ENCODE measurements around the gene SOCS2.
A peak's percentile ranks its signal among the peaks of the same experiment; 100 is the strongest.

Gene SOCS2

DNA sequence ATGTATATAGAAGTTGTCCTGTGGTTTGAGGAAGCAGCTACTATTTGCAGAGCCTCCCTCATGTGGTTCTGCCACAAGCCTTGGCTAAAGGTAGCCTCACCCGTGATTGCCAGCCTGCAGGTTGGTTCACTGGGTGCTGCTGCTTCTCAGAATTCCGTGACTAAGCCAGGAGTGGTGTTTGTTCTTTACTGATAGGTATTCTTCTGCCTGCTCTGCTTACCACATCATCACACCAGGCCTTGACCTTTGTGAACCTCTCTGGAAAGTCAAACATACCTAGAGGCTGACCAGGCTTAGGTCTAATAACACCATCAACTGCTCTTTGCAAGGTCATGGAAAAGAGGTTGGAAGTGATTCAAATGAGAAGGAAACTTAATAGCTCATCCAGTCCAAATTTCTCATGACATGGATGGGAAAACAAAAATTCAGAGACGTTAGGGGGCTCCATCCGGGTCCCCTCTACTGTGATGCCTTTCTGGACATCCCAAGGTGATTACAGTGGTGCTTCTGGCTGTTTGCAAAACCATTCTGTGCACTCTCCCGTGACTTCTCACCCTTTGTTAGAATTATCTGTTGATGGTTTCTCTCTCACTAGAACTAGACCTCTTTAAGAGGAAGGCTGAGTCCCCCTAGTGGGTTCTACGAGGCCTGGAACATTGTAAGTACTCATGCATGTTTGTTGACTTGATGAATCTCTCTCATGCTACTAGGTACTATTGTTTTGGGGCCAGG lies 8.5 kb upstream of the SOCS2 start:
- no peak for DNase-seq (ENCODE audit: extremely low spot score, insufficient read length, low read depth)
- FAIRE-seq = no peak

DNA sequence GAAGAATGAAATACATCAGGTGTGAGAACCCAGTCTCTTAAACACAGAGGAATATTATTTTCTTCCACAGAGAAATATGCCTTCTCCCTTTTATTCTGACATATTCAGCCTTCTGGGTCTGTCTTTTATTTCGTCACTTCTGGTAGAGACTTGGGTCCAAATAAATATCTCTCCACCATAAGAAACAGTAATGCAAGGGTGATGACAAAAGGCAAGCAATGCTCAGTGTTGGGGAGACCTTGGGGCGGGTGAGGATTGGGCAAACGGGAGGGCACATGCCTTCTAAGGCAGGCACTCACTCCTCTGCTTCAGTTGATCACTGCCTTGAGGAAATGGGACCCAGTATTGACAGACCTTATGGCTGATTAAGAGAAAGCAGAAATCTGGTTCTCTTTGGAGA lies 6.7 kb upstream of the SOCS2 start:
- FAIRE-seq (no peak), DNase-seq (ENCODE audit: extremely low spot score, insufficient read length, low read depth) (no peak)

- DNase-seq (ENCODE audit: extremely low spot score, insufficient read length, low read depth) = no peak
- FAIRE-seq = no peak
These were observed 5.3 kb upstream of the SOCS2 start for GRCh38 chr12:93567174-93567573.

DNA sequence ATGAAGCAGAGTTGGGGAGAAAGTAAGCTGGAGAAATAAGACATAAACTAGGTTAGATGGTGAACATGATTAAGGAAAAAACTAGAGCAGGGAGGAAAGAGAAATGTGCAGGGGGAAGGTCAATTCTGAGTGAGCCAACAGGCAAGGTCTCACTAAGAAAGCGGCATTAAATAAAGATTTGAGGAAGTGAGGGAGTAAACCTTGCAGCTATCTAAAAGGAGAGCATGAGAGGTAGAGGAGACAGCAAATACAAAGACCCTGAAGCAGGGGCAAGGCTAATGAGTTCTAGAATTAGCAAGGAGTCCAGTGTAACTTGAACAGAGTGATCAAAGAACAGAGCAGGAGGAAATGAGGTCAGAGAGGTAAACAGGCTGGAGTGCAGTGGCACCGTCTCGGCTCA lies 4.4 kb upstream of the SOCS2 start:
- no peak for FAIRE-seq
- no peak for DNase-seq (ENCODE audit: extremely low spot score, insufficient read length, low read depth)

DNA sequence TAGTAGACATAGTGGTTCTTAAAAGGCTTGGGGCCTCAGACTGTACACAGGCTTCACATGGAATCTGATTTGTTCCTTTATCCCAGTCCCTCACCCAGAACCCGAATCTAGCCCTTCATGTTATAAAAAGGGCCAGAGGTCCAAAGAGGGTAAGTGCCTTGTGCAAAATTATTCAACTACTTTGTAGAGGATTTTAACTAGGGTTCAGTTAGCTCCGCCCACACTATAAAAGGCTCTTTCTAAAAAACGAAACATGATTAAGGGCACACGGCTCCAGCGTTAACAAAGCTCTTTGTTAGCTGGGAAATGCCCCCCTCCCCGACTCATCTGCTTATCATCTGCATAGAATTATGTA lies 3.2 kb upstream of the SOCS2 start:
- no peak for FAIRE-seq
- no peak for DNase-seq (ENCODE audit: extremely low spot score, insufficient read length, low read depth)

- DNase-seq (ENCODE audit: extremely low spot score, insufficient read length, low read depth) (peak; percentile 74), FAIRE-seq (peak; percentile 33)
These were observed 2.6 kb upstream of the SOCS2 start for GRCh38 chr12:93569656-93570551.

- FAIRE-seq (peak; percentile 60), DNase-seq (ENCODE audit: extremely low spot score, insufficient read length, low read depth) (peak; percentile 64)
These were observed 1.7 kb upstream of the SOCS2 start for GRCh38 chr12:93570552-93571364.

DNA sequence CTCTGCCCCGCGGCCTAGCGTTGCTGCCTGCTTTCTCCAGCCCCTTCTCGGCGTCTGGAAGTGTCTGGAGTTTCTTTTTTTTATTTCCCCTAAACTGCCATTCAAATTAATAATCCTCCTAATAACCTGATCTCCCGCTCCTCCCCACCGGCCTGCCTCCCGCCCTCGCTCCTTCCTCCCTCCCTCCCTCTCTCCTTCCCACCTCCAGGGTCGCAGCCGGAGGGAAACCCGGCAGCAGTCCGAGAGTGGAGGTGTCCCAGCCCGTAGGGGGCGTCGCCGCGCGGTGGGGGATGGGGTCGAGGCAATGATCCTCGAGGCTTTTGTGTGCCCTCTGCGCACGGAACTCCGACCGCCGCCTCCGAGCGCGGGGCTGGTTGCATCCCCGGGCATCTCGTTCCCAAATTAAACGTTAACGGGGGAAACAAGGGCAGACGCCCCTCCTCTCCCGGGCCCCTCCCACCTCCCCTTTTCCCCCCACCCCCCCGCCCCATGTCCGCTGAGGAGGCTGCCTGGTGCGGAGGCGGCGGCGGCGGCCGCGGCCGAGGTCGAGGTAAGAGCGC lies 1.0 kb upstream of the SOCS2 start:
- no peak for DNase-seq (ENCODE audit: extremely low spot score, insufficient read length, low read depth)
- FAIRE-seq = no peak

GRCh38 chr12:93572712-93573551 lies 457 bp downstream of the SOCS2 start:
- no peak for FAIRE-seq
- no peak for DNase-seq (ENCODE audit: extremely low spot score, insufficient read length, low read depth)

DNA sequence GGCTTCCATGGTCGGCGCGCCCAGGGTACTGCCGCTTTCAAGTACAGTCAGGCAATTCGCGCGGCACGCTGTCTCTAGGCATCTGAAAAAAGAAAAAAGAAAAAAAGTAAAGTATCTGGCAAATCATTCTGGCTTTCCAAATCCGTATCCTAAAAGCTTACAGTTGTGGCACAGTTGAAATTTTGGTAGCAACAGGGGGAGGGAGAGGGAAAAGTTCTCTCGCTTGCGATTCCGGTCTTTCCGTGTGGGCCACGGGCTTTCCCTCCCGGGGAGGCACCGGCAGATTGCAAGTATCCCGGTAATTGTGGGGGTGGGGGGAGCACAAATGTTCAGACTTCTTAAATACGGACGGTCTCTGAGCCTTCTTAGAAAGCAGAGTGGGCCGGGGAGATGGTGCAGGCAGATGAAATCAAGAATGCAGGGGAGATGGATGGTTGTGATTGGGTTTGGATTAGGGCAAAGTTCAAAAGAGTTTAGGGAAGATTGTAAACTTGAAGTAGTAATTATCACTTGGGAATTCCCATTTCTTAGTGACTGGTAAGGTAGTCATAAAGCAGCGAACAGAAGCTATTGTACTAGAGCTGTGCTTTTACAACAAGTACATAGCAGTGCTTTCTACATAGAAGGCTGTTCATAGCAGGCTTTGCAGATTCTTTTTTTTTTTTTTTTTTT lies 1.2 kb downstream of the SOCS2 start:
- no peak for FAIRE-seq
- no peak for DNase-seq (ENCODE audit: extremely low spot score, insufficient read length, low read depth)

- no peak for FAIRE-seq
- no peak for DNase-seq (ENCODE audit: extremely low spot score, insufficient read length, low read depth)
These were observed 4.7 kb downstream of the SOCS2 start for GRCh38 chr12:93577222-93577621.

DNA sequence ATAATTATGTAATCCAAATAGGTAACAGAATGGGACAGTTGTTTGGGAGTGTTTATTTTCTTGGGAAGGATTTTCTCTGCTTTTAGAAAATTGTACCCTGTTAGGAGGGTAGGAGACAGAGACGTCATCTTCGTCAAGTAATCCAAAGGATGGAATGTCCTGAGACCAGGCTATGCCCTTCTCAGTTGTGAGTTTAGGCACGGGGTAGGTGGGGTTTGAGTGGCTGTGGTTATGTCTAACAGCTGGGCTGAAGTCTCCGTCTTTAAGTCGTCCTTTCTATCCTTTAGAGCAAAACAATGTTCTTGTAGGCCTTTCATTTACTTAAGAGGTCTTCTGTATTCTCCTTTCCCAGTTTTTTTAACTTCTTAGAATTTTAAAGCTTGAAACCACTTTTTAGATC lies 5.7 kb downstream of the SOCS2 start:
- FAIRE-seq (no peak), DNase-seq (ENCODE audit: extremely low spot score, insufficient read length, low read depth) (no peak)

GRCh38 chr12:93580682-93581081 lies 8.2 kb downstream of the SOCS2 start:
- DNase-seq (ENCODE audit: extremely low spot score, insufficient read length, low read depth) = no peak
- FAIRE-seq = no peak

- DNase-seq (ENCODE audit: extremely low spot score, insufficient read length, low read depth) (no peak), FAIRE-seq (no peak)
These were observed 8.9 kb downstream of the SOCS2 start for GRCh38 chr12:93581370-93581769.

- DNase-seq (ENCODE audit: extremely low spot score, insufficient read length, low read depth) (no peak), FAIRE-seq (no peak)
These were observed 9.9 kb downstream of the SOCS2 start for GRCh38 chr12:93582351-93582750.

GRCh38 chr12:93583627-93584392 lies 11.3 kb downstream of the SOCS2 start:
- FAIRE-seq = no peak
- no peak for DNase-seq (ENCODE audit: extremely low spot score, insufficient read length, low read depth)

DNA sequence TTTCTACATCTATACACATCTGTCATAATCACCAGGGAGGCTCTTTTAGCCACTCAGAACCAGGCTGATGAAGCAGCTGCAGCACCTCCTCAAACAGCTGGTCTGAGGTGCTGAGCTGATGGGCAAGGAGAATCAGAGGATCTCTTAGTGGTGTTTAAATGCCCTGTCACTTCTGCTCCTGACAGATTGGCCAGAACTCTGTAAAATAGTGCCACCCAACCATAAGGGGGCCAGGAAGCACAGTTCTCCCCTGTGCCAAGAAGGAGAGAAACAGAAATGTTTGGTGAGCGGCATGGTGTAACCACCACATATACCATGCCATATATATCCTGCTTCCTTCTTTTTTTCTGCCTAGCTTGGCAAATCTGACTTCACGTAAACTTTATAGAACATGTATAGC lies 12.8 kb downstream of the SOCS2 start:
- FAIRE-seq = no peak
- DNase-seq (ENCODE audit: extremely low spot score, insufficient read length, low read depth) = no peak

DNA sequence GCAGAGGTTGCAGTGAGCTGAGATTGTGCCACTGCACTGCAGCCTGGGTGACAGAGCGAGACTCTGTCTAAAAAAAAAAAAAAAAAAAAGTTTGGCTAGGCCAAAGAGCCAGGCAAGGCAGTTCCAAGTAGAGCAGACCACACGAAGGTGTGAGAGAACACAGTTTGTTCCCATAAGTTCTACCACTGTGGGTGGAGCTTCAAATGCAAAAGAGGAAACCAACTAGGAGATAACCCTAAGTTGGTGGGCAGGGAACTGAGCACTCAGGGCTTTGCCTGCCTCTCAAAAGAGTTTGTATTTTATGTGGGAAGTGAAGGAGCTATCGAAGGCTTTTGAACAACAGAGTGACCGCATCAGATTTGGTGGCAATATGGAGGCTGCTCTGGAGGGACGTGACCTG lies 15.1 kb downstream of the SOCS2 start:
- FAIRE-seq (no peak), DNase-seq (ENCODE audit: extremely low spot score, insufficient read length, low read depth) (no peak)

All from GM18507 (cell line).